GM12801 (cell line): ENCODE measurements around the gene PAXIP1.

Source experiments
- TF ChIP-seq, protein P1 (sequence below): IDR thresholded peaks from one replicate; pipeline ENCODE4 v1.5.1; 2011; ENCODE audit warnings: control low read depth; ENCODE audit not compliant: insufficient read length; ENCODE audit errors: extremely low read depth

PAXIP1 gene, protein sequence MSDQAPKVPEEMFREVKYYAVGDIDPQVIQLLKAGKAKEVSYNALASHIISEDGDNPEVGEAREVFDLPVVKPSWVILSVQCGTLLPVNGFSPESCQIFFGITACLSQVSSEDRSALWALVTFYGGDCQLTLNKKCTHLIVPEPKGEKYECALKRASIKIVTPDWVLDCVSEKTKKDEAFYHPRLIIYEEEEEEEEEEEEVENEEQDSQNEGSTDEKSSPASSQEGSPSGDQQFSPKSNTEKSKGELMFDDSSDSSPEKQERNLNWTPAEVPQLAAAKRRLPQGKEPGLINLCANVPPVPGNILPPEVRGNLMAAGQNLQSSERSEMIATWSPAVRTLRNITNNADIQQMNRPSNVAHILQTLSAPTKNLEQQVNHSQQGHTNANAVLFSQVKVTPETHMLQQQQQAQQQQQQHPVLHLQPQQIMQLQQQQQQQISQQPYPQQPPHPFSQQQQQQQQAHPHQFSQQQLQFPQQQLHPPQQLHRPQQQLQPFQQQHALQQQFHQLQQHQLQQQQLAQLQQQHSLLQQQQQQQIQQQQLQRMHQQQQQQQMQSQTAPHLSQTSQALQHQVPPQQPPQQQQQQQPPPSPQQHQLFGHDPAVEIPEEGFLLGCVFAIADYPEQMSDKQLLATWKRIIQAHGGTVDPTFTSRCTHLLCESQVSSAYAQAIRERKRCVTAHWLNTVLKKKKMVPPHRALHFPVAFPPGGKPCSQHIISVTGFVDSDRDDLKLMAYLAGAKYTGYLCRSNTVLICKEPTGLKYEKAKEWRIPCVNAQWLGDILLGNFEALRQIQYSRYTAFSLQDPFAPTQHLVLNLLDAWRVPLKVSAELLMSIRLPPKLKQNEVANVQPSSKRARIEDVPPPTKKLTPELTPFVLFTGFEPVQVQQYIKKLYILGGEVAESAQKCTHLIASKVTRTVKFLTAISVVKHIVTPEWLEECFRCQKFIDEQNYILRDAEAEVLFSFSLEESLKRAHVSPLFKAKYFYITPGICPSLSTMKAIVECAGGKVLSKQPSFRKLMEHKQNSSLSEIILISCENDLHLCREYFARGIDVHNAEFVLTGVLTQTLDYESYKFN

DNA sequence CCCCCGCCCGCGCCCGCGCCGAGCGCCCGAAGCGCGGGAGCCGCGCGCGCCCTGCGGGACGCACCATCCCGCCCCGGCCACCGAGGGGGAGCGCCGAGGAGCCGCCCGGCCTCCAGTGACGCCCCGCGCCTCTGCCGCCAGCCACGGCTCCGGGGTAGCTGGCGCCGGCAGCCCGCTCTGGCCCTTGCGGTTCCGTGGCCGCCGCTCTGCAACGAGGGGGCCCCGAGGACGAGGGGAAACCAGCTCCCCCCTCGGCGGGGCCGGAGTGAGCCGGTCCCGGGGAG lies at the start of gene PAXIP1:
Gene PAXIP1 (minus strand): TSS at position 33 of the 284 bp plus-strand sequence. CDS start 195 bp downstream, outside the sequence.
- TF ChIP-seq, protein P1, sequence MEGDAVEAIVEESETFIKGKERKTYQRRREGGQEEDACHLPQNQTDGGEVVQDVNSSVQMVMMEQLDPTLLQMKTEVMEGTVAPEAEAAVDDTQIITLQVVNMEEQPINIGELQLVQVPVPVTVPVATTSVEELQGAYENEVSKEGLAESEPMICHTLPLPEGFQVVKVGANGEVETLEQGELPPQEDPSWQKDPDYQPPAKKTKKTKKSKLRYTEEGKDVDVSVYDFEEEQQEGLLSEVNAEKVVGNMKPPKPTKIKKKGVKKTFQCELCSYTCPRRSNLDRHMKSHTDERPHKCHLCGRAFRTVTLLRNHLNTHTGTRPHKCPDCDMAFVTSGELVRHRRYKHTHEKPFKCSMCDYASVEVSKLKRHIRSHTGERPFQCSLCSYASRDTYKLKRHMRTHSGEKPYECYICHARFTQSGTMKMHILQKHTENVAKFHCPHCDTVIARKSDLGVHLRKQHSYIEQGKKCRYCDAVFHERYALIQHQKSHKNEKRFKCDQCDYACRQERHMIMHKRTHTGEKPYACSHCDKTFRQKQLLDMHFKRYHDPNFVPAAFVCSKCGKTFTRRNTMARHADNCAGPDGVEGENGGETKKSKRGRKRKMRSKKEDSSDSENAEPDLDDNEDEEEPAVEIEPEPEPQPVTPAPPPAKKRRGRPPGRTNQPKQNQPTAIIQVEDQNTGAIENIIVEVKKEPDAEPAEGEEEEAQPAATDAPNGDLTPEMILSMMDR = no peak

DNA sequence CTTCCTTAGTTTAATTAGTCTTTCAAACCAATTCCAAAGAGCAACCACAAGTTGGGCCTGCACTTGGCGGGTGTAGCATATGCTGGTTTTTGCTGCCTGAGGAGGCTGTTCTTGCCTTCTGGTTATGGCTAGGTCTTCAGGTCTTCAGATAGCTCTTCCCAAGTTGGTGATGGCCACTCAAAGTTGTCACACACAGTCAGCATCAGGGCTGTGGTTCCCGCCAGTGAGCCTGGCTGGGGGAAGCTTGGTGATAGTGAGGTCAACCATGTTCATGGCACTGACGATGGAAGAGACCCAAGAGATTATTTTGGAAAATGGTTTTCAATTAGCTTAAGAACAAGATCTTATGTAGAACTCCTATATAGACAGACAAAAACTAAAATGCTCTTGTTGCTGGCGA lies 48.4 kb upstream of the PAXIP1 start:
- TF ChIP-seq, protein P1 = no peak

DNA sequence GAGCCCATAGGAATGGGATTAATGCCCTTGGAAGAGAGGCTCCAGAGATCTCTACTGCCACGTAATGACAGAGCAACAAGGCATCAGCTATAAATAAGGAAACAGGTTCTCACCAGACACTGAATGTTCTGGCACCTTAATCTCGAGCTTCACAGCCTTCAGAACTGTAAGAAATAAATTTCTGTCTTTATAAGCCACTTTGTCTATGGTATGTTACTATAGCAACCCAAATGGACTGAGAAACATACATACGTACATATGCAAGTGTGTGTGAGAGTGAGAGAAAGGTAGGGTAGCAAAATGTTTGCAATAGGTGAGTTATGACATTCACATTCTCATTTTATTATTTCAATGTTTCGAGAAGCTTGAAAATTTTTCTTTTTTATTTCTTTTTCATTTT lies 45.1 kb upstream of the PAXIP1 start:
- TF ChIP-seq, protein P1 = no peak

DNA sequence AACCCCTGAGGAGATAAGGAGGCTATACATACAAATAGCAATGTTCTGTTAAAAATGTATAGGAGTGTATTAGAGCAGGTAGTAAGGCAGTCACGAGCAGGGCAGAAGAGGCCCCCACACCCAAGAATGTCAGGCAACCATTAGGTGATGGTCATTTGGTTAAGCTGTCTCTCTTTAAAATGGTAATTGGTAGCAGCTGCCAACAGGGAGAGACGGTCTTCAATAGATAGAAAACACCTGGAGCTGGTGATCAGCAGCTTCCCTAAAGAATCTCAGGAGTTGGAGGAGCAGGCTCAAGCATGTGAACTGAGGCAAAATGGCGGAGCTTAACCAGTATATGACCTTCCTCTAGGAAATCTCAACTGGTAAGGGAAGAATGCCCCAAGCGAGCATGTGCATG lies 40.8 kb upstream of the PAXIP1 start:
- TF ChIP-seq, protein P1 = no peak

DNA sequence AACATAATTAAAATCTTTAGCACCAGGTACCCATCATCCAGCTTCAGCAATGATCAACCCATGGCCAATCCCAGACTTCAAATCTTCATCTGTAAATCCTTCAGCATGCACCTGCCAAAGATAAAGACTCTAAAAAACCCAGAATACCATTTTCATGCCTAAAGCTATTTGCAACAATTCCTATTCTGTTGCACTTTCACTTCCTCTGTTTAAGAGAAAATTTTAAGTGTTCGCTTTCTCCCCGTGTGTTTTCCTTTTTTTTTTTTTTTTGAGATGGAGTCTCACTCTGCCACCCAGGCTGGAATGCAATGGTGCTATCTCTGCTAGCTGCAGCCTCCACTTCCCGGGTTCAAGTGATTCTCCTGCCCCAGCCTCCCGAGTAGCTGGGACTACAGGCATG lies 35.4 kb upstream of the PAXIP1 start:
- TF ChIP-seq, protein P1 = no peak

DNA sequence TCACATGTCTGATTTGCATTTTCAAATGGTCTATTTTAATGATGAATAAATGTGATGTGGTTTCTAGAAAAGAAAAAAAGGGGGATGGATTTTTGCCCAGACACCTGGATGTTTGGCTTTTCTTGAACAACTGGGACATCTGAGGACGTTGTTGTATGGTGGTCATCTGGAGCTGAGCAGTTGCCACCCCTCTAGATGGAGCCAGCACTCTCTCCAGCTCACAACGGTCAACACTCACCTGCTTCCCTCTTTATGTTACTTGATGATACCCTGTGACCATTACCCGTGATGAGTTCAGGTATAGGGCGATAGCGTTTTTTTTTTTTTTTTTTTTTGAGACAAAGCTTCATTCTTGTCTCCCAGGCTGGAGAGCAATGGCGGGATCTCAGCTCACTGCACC lies 30.1 kb upstream of the PAXIP1 start:
- TF ChIP-seq, protein P1 = no peak

DNA sequence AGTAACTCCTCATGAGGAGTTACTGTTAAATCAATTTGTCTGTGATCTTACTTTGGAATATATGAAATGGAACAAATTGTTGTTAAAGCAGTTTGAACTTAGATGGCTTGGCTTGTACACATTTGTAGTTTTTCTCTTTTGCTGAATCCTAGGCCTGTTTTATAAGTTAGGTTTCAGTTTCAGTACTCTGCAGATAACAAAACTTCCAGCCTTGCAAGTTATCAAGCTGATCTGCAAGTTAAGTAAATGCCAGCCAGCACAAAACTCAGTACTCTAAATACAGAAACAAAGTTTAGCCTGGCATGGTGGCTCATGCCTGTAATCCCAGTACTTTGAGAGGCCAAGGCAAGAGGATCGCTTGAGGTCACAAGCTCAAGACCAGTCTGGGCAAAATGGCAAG lies 25.0 kb upstream of the PAXIP1 start:
- TF ChIP-seq, protein P1 = no peak
